HG03175 (cell line): Measurements from ENCODE around the gene GSX2.
"Not testable (repeated sequence)": the region's sequence is repeated elsewhere in the genome, so short reads cannot be mapped to it uniquely, and the experiment has no call there.

ENCODE experiments used
- ATAC-seq: cut with Tn5 transposase; IDR thresholded peaks from one replicate; pipeline ENCODE4 v1.9.1; 2021; ENCODE audit warnings: mild to moderate bottlenecking, moderate library complexity; ENCODE audit not compliant: unreplicated experiment

Gene GSX2

DNA sequence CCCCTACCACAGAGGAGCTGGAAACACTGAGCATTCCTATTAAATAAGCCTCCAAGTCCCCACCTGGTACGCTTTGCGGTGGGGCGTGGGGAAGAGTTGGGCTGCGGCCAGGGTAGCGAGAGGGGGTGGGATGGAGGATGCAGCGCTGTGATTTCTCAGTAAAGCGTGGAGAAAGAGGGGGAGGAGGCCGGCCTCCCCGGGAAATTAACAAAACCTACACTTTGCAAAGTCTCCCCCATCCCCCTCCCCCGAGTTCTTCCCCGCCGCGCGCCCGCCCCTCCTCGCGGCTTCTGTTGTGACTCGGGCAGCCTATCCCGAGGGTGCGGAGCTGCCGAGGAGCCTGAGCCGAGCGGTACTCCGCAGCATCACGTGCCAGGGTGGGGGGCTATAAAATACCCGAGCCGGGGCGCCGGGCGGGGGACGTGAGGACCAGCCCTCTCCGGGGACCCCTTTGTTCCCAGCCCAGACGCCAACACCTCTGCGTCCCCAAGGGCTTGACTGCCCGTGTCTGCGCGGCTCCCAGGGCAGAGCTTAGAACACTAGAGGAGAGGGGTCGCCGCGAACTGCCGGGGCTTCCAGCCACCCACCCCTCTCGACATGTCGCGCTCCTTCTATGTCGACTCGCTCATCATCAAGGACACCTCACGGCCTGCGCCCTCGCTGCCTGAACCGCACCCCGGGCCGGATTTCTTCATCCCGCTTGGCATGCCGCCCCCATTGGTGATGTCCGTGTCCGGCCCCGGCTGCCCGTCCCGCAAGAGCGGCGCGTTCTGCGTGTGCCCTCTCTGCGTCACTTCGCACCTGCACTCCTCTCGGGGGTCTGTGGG lies at the start of gene GSX2:
GSX2 (plus strand) TSS at position 416 of the 827 bp plus-strand sequence; CDS start at position 598, 182 bp downstream.
- no peak for ATAC-seq

GRCh38 chr4:54050214-54050904 lies 49.6 kb upstream of the GSX2 start:
- no peak for ATAC-seq

DNA sequence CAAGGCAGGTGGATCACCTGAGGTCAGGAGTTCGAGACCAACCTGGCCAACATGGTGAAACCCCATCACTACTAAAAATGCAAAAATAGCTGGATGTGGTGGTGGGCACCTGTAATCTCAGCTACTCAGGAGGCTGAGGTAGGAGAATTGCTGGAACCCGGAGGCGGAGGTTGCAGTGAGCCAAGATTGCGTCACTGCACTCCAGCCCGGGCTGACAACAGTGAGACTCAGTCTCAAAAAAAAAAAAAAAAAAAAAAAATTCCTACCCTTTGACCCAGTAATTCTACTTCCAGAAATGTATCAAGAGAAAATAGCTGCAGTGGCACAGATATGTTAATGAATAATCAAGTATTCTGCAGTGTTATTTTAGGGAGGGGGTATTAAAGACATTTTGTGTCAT lies 46.6 kb upstream of the GSX2 start:
- ATAC-seq = not testable (repeated sequence)

DNA sequence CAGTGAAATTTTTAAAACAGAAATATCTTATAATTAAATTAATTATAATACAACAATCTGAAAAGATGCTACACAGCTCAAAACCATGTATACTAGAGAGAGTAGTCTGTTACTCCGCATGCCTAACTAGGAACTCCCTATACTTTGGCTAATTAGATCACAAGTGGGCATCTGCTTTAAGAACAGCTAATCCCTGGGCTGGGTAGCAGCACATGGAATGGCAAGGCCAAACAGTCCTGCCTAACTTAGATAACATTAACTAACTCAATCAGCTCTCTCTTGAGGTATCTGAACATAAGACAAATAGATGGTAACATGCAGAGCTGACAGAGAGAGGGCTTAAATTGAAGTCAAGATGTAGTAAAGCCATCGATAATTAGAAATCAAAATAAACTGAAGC lies 45.5 kb upstream of the GSX2 start:
- no peak for ATAC-seq

DNA sequence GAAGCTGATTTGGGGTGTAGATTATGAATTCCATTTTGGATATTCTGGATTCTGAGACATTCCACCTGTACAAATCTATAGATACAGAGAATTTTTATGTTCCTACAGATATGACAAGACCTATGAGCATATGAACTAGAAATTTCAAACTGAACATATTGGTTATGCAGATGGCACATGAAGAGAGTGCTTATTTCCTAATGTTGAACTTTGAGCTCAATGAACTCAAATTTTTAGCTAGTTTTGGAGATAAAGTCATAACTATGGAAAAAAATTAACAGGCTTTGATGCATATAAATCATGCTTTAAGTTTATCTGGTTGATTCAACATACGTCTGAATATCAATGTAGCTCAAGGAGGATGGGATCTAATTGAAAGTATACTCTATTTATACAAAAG lies 44.5 kb upstream of the GSX2 start:
- ATAC-seq = no peak

DNA sequence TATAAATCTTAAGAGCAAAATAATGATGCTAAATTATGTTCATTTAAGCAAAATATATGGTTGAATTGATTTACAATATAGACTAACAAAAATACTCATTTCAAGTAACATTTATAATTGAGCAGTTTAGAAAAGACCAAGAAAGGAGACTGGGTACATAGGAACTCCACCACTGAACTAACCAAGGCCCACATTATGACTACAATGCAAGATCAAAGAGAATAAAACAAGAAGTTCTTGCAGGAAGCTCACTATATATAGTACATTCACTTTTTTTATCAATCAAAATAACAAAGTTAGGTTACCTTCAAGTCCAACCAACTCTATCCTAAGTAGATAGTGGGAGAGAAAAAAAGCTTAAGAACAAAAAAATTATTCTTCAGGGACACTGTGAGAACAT lies 43.6 kb upstream of the GSX2 start:
- no peak for ATAC-seq

- peak; percentile 44 for ATAC-seq
Observed at GRCh38 chr4:54058171-54058570, 41.8 kb upstream of the GSX2 start.

- ATAC-seq = no peak
Observed at GRCh38 chr4:54060116-54060515, 39.8 kb upstream of the GSX2 start.

- no peak for ATAC-seq
Observed at GRCh38 chr4:54061067-54061466, 38.9 kb upstream of the GSX2 start.

DNA sequence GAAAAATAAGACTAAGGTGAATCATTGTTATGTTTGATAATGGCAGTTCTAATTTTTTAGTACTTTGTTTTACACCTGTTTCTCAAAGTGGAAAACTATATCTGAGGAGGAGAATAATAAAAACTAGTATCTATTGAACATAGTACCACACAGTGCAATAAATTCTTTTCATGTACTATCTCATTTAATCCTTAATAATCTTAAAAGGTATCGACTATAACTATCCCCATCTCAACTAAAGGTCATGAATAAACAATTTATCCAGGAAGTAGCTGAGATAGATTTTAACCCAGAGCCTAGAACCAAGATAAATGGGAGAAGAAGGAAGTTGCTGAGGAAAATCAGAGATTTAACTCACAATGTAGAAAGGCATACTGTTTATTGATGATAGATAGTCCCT lies 38.1 kb upstream of the GSX2 start:
- no peak for ATAC-seq

- no peak for ATAC-seq
Observed at GRCh38 chr4:54062392-54062791, 37.6 kb upstream of the GSX2 start.

DNA sequence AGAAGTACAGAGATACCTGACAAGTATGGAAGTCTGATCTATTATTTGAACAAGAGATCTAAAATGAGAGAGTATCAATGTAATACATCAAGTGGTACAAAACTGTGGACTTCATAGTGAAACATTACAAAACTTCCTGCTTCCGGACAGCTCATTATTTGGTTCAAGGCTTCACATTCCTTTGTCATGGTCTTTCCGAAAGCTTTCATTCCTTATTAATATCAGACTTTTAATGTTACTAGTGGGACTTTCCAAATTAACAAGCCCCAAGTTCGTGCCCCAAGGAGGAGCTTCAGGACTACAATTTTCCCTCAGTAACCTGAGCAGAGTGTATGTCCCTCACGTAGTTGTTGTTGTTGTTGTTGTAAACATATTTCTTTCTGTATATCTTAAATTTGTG lies 36.7 kb upstream of the GSX2 start:
- no peak for ATAC-seq

DNA sequence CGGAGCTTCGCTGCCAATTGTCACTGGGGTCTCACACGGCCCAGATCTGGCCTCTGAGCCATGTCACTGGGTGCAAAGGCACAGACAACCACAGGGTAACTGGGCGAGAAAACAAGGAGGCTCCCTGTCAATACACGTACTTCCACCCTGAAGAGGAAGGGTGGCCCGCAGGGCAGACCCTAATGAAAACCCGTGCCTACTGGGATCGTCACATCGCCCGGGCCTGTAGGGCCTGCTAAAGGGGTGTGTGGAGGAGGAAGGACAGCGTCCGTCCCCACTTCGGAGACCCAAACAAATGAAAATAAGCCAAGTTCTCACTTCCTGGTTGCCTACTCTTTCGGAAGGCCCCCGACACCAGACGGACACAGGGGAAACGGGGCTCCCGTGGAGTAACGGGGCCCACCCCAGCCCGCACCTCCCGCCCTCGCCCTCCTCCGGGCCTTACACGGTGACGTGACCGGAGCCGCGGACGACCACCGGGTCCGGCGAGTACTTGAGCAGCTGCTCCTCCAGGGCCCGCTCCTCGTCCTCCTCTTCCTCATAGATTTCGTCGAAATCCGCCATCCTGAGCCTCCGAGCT lies 36.1 kb upstream of the GSX2 start:
- peak; percentile 31 for ATAC-seq

DNA sequence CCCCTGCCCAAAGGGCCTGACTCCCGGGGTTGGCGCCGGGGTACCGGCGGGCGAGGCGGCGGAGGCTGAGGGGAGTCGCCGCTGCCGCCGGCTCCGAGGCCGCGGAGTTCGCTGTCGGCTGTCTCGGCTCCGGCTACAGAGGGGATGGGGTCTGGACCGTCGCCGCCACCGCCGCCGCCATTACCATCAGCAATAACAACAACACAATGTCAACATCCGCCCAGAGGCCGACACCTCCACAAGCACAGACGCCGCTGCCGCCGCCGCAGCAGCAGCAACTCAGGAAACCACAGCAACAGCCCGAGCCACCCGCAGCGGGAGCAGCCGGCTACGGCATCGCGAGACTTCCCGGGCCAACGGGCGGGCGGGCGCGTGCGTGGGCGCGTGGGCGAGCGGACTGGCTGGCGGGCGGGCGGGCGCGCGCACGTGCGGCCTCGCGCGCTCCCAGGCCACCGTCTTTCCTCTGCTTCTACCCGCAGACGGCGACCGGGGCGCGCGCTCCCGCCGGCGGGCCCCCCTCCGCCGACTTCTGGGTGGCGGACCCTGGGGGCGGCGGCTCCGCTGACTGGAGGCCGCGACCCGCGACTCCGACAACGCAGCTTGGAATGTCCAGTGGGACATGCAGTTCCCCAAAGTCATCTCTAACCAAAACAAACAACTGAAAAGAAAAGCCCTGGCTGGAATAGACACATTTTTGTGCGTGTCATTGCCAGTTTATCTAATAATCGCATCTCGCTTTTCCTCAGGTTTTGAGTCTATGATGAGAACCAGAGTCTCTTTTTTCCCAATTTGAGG lies 35.4 kb upstream of the GSX2 start, which contains the start of gene CHIC2:
CHIC2 (minus strand) TSS at position 289 of the 795 bp plus-strand sequence. CDS start 305 bp downstream, outside the sequence.
- peak; percentile 96 for ATAC-seq

- no peak for ATAC-seq
Observed at GRCh38 chr4:54065282-54066087, 34.5 kb upstream of the GSX2 start.

DNA sequence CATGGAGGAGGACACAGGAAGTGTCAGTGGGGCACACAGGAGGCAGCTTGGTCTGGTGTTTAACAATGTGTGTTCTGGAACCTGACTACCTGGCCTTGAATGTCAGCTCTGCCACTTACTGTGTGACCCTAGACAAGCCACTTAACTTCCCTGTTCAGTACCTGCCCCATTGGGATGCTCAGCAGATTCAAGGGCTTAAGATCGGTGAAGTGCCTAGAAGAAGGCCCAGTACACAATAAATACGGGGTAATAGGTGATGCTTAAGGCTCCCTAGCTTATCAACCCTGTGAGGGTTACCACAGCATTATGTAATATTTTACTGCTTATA lies 33.9 kb upstream of the GSX2 start:
- ATAC-seq = no peak

DNA sequence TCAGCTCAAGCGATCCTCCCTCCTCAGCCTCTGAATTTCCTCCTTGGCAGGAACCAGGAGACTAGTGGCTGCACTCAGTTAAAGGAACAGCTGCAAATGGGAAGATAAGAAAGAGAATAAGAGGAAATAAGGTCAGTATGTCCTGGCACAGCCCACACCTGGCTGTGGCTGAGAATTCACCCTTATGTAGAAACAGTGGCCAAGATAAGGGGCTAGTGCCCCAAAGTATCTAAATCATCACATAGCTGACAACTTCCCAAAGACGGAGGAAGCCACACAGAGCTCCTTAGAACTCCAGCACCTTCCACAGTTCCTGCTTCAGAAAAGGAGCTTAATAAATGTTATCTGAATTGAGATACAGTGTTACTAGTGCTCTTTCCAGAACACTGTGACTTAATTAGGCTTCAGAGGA lies 33.2 kb upstream of the GSX2 start:
- ATAC-seq = no peak

DNA sequence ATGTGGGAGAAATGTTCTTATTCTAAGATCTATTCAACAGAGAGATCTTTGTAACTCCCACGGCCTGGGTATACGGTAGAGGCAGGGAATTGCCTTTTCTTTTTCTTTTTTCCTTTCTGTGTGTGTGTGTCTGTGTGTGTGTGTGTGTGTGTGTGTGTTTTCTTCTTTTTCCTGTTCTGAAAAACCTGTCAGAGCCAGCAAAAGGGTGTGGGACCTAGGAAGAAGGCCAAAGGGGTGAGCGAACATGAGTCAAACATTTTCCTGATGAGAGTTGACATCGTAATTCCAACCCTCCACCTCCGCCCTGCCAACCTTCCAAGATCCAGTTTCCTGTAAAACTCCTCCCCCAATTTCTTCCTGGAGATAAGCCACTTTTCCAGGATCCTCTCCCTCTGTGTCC lies 32.8 kb upstream of the GSX2 start:
- ATAC-seq = no peak

DNA sequence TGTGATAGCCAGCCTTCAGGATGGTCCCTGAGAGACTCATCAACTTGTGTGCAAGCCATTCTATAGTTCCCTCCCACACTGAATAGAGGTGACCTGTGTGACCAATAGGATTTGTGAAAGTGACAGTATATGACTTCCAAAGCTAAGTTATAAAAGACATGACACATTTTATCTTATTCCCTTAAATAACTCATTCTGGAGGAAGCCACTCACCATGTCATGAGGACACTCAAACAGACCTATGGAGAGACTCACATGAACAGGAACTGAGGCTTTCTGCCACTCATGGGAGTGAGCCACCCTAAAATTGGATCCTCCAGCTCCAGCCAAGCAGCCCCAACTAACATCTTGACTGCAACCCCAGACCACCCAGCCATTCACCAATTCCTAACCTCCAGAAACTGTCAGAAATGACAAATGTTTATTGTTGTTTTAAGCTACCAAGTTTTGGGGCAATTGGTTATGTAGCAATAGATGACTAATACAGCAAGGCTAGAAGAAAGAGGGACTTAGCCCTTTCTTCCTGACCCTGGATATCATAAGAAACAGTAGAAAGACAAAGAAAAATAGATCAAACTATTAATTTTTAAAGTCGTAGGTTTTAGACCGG lies 26.6 kb upstream of the GSX2 start:
- no peak for ATAC-seq

DNA sequence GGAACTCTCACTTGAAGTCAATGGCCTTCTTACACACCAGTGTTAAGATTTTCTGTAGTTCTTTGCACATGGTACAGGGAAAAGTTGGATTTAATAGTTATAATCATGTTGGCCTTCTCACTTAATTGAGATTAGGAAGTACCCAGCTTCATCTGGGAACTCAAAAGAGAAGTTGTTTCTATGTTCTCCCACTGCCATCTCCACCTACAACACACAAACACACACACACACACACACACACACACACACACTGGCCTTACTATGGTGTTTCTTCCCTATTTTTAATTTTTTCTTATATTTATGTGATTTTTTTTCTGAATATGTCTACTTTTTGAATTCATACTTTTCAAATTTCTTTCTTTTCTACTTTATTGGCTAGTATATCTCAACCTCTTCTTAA lies 25.6 kb upstream of the GSX2 start:
- no peak for ATAC-seq
